NCI-H2029 treated with DMSO at 0.1 percent for 48 hours (cell line): Measurements from ENCODE around the gene TCAIM.
"Not testable (repeated sequence)": the region's sequence is repeated elsewhere in the genome, so short reads cannot be mapped to it uniquely, and the experiment has no call there.

Experiments used
- DNase-seq: peaks from one replicate; lab custom pipeline; 2025; lab: John Stamatoyannopoulos, UW

The TCAIM gene

DNA sequence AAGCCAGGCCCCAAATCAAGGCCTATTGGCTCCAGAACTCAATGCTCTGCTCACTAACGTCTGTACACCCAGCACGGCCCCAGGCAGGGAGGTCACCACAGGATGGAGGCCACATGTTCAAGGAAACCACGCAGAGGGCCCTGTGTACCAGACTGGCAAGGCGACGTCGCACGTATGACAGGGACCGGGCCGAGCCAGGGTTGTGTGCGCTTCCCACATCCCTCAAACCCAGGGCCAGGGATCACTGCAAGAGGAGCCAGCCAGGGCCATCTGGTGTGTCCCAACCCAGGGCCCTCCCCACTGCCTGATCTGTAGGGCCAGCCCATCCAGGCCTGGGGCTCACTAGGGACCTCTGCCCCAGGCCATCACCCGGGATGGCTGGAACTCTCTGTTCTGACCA is 76.9 kb downstream of the TCAIM start:
- DNase-seq = no peak

GRCh38 chr3:44416031-44417030 is 77.8 kb downstream of the TCAIM start:
- DNase-seq = no peak

DNA sequence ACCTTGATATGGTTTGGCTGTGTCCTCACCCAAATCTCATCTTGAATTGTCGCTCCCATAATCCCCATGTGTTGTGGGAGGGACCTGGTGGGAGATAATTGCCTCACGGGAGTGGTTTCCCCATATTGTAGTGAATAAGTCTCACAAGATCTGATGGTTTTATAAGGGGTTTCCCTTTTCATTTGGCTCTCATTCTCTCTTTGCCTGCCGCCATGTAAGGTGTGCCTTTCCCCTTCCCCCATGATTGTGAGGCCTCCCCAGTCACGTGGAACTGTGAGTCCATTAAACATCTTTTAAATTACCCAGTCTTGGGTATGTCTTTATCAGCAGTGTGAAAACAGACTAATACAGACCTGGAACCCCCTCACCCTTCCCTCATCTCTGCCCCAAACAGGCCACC is 79.6 kb downstream of the TCAIM start:
- not testable (repeated sequence) for DNase-seq

DNA sequence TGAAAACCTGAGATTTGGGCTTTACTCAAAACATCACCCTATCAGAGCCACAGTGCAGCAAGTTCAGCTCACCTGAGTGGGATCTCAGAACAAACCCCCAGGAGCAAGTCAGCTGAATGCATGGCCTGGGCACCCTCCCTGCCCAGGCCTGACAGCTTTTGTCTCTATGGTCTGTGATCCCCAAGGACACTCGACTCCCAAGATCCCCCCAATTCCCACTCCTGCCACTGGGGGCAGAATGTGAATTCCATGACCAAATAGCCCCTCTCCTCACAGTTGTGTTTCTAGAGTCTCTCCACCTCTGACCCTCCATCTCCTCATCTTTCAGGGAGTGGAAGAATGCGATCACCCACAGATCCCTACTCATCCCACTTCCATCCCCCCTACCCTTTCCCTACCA is 80.0 kb downstream of the TCAIM start:
- no peak for DNase-seq

GRCh38 chr3:44419116-44419922 is 80.8 kb downstream of the TCAIM start:
- DNase-seq = no peak

DNA sequence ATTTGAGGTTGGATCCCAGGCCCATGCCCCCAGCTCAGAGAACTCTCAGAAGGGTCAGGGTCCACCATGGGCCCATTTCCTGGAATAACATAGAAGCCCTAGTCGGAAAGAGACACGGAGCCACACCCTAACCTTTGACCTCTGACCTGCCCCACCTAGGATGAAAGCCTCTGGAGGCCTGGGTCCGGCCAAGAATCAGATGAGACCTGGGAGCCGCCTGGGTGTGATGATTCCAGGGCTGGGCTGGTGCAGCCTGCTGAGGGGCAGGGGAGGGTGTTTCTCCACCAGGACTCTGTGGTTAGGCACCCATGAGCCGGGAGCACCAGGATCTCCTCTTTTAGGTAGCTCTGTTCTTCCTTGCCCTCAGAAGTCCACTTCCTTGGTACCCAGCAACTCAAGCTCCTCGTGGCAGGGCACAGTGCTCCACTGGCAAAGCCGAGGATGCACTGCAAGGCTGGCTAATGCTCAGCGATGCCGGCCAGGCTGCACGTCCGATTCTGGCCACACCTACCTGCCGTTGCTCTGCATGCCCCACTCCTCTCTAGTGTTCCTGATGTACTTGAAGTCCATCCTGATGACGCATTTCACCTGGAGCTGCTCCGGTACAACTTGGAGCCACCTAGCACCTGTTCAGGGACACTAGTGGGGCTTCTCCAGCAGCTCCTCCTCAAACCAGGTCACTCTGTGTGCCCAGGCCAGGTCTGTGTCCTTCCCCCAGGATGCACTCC is 81.5 kb downstream of the TCAIM start:
- no peak for DNase-seq

- DNase-seq = no peak
Measured at GRCh38 chr3:44420676-44421075, 82.1 kb downstream of the TCAIM start.

DNA sequence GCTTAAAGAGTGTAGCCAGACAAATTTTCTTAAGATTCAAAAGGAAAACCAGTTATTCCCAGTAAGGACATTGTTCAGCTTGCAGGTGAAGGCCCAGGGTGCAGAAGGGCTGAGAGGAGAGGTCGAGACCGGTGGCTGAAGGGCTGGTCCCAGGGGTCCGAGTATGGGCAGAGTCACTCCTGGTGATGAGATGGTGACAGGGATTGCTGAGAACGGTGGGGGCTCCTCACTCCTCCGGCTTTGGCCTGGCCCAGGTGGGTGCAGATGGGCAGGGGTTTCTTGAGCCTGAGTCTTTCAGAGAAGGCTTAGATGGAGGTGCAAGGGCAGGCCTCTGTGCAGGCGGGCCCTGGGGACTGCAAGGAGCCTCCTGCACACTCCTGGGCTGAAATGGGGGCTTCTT is 82.7 kb downstream of the TCAIM start:
- no peak for DNase-seq

- DNase-seq = no peak
Measured at GRCh38 chr3:44424758-44425157, 86.2 kb downstream of the TCAIM start.

GRCh38 chr3:44427683-44428082 is 89.1 kb downstream of the TCAIM start:
- DNase-seq = no peak

DNA sequence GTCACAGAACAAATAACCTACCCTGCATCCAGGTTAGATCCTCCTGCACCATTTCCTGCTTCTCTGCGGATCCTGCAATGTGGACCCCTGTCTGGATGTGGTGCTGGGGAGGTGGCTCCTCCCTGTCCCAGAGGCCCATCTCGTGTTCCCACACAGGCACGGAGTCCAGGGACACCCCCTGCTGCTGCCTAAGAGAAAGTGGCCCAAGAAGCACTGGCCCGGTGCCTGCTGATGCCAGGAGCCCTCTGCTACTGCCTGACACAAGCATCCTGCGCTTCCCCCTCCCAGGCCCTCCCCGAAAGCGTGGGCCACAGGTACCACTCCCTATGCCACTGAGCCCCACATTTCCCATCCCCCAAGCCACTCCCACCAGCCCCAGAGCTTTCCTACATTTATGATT is 90.3 kb downstream of the TCAIM start:
- no peak for DNase-seq

GRCh38 chr3:44429459-44429858 is 90.9 kb downstream of the TCAIM start:
- no peak for DNase-seq

GRCh38 chr3:44430466-44430865 is 91.9 kb downstream of the TCAIM start:
- DNase-seq = no peak

GRCh38 chr3:44434834-44435510 is 96.4 kb downstream of the TCAIM start:
- DNase-seq = no peak

DNA sequence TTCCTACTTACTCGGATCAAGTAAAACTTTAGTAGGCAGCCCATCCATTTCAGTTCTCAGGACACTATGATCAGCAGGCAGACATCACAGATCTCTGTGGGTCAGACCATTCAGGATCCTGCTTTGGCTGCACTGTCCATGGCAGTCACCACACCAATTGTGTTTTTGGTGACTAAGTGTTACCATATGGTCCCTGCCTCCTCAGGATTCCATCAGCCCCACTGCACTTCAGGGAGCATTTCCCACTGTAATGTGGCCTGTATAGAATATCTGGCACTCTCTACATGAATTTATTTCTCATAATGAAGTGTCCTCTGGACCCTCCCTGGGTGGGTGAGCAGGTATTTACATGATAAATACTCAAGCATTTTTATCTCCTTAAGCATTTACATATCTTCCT is 97.6 kb downstream of the TCAIM start:
- no peak for DNase-seq

DNA sequence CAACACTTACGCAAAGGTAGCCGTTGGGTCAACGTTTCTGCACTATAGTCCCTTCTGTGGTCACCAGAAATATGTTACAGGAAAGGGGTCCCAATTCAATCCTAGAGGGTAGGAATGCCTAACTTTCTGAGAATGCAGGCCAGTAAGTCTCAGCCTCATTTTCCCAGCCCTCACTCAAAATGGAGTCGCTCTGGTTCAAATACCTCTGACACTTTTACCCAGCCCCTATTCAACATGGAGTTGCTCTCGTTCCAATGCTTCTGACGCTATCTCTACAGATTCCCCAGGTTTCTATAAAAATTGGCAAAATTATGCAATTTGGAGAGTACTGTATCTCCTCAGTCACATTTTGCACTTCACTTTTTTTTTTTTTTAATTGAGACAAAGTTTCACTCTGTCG is 99.2 kb downstream of the TCAIM start:
- no peak for DNase-seq

DNA sequence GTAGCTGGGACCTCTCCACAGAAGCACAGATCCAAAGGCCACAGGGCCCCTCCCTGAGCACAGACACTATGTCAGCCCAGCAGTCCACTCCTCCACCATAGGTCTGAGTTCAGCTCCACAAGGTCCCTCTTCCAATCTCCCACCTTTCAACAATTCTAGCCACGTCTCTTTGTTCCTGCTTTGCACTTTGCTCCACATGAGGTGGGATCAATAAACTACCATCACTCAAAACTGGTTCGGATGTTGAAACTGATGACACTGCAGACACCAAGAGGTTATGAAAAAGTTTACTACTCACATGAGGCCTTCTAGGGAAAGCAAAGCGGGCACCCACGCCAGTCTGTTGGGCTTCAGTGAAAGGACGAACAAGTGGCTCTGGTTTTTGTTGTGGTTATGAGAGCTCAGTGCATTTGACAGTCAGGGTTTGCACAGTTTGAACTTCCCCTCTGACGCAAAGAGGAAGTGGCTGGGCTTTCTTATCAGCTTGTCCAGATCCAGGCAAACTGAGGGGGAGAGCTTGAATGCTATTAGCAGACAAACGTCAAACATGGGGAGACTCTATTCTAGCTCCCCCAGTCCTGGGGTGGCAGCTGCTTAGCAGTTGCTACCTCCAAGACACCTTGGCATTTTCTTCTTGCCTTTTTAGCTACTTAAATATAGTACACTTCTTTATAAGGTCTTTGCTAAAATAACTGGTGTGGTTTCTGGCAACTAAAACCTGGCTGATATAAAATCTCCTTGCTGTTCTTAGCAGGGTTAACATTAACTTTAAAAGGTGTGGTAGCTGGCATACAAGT is 101.1 kb downstream of the TCAIM start:
- no peak for DNase-seq

- DNase-seq = no peak
Measured at GRCh38 chr3:44442596-44443309, 104.2 kb downstream of the TCAIM start.

- no peak for DNase-seq
Measured at GRCh38 chr3:44444437-44444836, 105.9 kb downstream of the TCAIM start.
